CD4-positive, alpha-beta T cell treated with Interleukin-15 for 1 hour (primary cell): ENCODE results near the gene OSR1.
"Not testable (repeated sequence)": the region's sequence is repeated elsewhere in the genome, so short reads cannot be mapped to it uniquely, and the experiment has no call there.

Experiments
- DNase-seq: peaks from one replicate; pipeline ENCODE4 v3.0.0-alpha.2; 2020

OSR1 gene

GRCh38 chr2:19358242-19359020, at the start of gene OSR1:
Gene OSR1 (minus strand): TSS chr2:19358623. CDS start chr2:19353805, 4,818 bp downstream.
- DNase-seq, result no peak

- no peak for DNase-seq
Observed at GRCh38 chr2:19403785-19404184, 45.4 kb upstream of the OSR1 start.

GRCh38 chr2:19392191-19392590, 33.8 kb upstream of the OSR1 start:
- no peak for DNase-seq

- DNase-seq, result not testable (repeated sequence)
Observed at GRCh38 chr2:19389469-19389868, 31.0 kb upstream of the OSR1 start.

GRCh38 chr2:19380532-19380931, 22.1 kb upstream of the OSR1 start:
- no peak for DNase-seq

- no peak for DNase-seq
Observed at GRCh38 chr2:19378939-19379338, 20.5 kb upstream of the OSR1 start.

GRCh38 chr2:19377717-19378116, 19.3 kb upstream of the OSR1 start:
- no peak for DNase-seq

GRCh38 chr2:19373352-19373751, 14.9 kb upstream of the OSR1 start:
- DNase-seq, result no peak

- DNase-seq, result no peak
Observed at GRCh38 chr2:19371996-19372582, 13.7 kb upstream of the OSR1 start.

- no peak for DNase-seq
Observed at GRCh38 chr2:19369341-19369955, 11.0 kb upstream of the OSR1 start.

GRCh38 chr2:19368760-19369159, 10.3 kb upstream of the OSR1 start:
- DNase-seq, result no peak

- DNase-seq, result no peak
Observed at GRCh38 chr2:19367326-19367725, 8.9 kb upstream of the OSR1 start.

- DNase-seq, result no peak
Observed at GRCh38 chr2:19365126-19365525, 6.7 kb upstream of the OSR1 start.

- no peak for DNase-seq
Observed at GRCh38 chr2:19364014-19364413, 5.6 kb upstream of the OSR1 start.

- no peak for DNase-seq
Observed at GRCh38 chr2:19363474-19363778, 5.0 kb upstream of the OSR1 start.

- peak; percentile 41 for DNase-seq
Observed at GRCh38 chr2:19362755-19363473, 4.5 kb upstream of the OSR1 start.

GRCh38 chr2:19362094-19362754, 3.8 kb upstream of the OSR1 start:
- no peak for DNase-seq

- no peak for DNase-seq
Observed at GRCh38 chr2:19361325-19361990, 3.0 kb upstream of the OSR1 start.

- DNase-seq, result no peak
Observed at GRCh38 chr2:19360966-19361321, 2.5 kb upstream of the OSR1 start.

GRCh38 chr2:19360266-19360965, 2.0 kb upstream of the OSR1 start:
- DNase-seq, result no peak

GRCh38 chr2:19359456-19359855, 1.0 kb upstream of the OSR1 start:
- DNase-seq, result no peak

GRCh38 chr2:19359021-19359357, 566 bp upstream of the OSR1 start:
- no peak for DNase-seq
